IMR-90 (cell line): ENCODE measurements around the gene TMED4. TPM values are rescaled to one million over a fixed set of nuclear protein-coding genes. Genes with fewer than 3 reads are reported as not detected.

Experiments
- ATAC-seq: fragments of 200-7000 bp; cut with Tn5 transposase; 2 replicates; pipeline ENCODE4 v1.9.1; 2020; ENCODE audit warnings: low read depth, mild to moderate bottlenecking, moderate library complexity
- BruUV-seq: library from RNA; stranded (reverse); fragments of 400-500 nt; replicated peaks from 2 replicates; lab custom pipeline; 2021; lab: Mats Ljungman, UMichigan
- CTCF ChIA-PET: fragments of 300-600 bp; formaldehyde crosslinking; extraction: SDS; loops from one replicate; lab custom pipeline; 2021; ENCODE audit warnings: antibody characterized with exemption; lab: Yijun Ruan, JAX
- POLR2A ChIA-PET: fragments of 300-600 bp; sonication (Branson Sonifier 250); formaldehyde crosslinking; loops from one replicate; lab custom pipeline; 2022; ENCODE audit warnings: antibody characterized with exemption; ENCODE audit not compliant: unreplicated experiment; lab: Charles Lee
- DNase-seq: peaks from one replicate; pipeline ENCODE4 v3.0.0; 2013
- H2AFZ ChIP-seq: replicated peaks from 2 replicates; pipeline ENCODE3; 2013; ENCODE audit warnings: low read length, mild to moderate bottlenecking; ENCODE audit not compliant: poor library complexity
- H2AK5ac ChIP-seq: 2 replicates; pipeline ENCODE4 v1.6.1; 2013; ENCODE audit warnings: low read depth, low read length, inconsistent platforms
- H2AK9ac ChIP-seq: replicated peaks from 2 replicates; pipeline ENCODE3; 2013; ENCODE audit warnings: mild to moderate bottlenecking, low read depth, low read length, moderate library complexity; ENCODE audit not compliant: poor library complexity
- H2BK120ac ChIP-seq: 2 replicates; pipeline ENCODE4 v1.6.1; 2013; ENCODE audit warnings: low read depth, low read length, inconsistent platforms
- H2BK15ac ChIP-seq: 3 replicates; pipeline ENCODE4 v1.6.1; 2013; ENCODE audit warnings: low read depth, low read length, inconsistent platforms
- H2BK20ac ChIP-seq: 2 replicates; pipeline ENCODE4 v1.6.1; 2013; ENCODE audit warnings: low read depth, mild to moderate bottlenecking, inconsistent platforms, low read length, moderate library complexity
- H2BK5ac ChIP-seq: 2 replicates; pipeline ENCODE4 v1.6.1; 2013; ENCODE audit warnings: mild to moderate bottlenecking, low read depth, low read length, inconsistent platforms; ENCODE audit not compliant: poor library complexity, severe bottlenecking
- H3K14ac ChIP-seq: replicated peaks from 2 replicates; pipeline ENCODE4 v1.6.1; 2013; ENCODE audit warnings: low read depth, low read length, inconsistent platforms
- H3K18ac ChIP-seq: 2 replicates; pipeline ENCODE4 v1.6.1; 2013; ENCODE audit warnings: low read depth, low read length, control low read depth
- H3K23ac ChIP-seq: 2 replicates; pipeline ENCODE4 v1.6.1; 2013; ENCODE audit warnings: low read depth, low read length, inconsistent platforms
- H3K27ac ChIP-seq: 2 replicates; pipeline ENCODE4 v1.5.1; 2013; ENCODE audit warnings: mild to moderate bottlenecking, control low read depth, low read length; ENCODE audit not compliant: insufficient read depth
- H3K27me3 ChIP-seq: 2 replicates; pipeline ENCODE4 v1.6.1; 2013; ENCODE audit warnings: low read length; ENCODE audit not compliant: control insufficient read depth, insufficient read depth
- H3K36me3 ChIP-seq: 2 replicates; pipeline ENCODE4 v1.6.1; 2013; ENCODE audit warnings: low read length, mixed read lengths; ENCODE audit not compliant: control insufficient read depth, insufficient read depth
- H3K4ac ChIP-seq: 2 replicates; pipeline ENCODE4 v1.6.1; 2013; ENCODE audit warnings: low read depth, low read length, inconsistent platforms
- H3K4me1 ChIP-seq: 2 replicates; pipeline ENCODE4 v1.6.1; 2013; ENCODE audit warnings: low read length, mixed read lengths; ENCODE audit not compliant: control insufficient read depth, insufficient read depth
- H3K4me2 ChIP-seq: 2 replicates; pipeline ENCODE4 v1.6.1; 2013; ENCODE audit warnings: low read depth, mild to moderate bottlenecking, control low read depth, low read length, moderate library complexity
- H3K4me3 ChIP-seq: 2 replicates; pipeline ENCODE4 v1.5.1; 2013; ENCODE audit warnings: low read depth, mild to moderate bottlenecking, control low read depth, low read length, moderate library complexity; ENCODE audit not compliant: insufficient read depth
- H3K56ac ChIP-seq: 2 replicates; pipeline ENCODE4 v1.6.1; 2013; ENCODE audit warnings: low read length, inconsistent platforms; ENCODE audit not compliant: insufficient read depth; ENCODE audit errors: extremely low read depth
- H3K79me1 ChIP-seq, 2 experiments: 2 replicates each; pipeline ENCODE4 v1.6.1; 2013; ENCODE audit warnings: low read length in 2 of 2, inconsistent platforms in 1 of 2, low read depth in 1 of 2
- H3K9ac ChIP-seq: 2 replicates; pipeline ENCODE4 v1.6.1; 2013; ENCODE audit warnings: low read depth, low read length, control low read depth
- H3K9me1 ChIP-seq: 2 replicates; pipeline ENCODE4 v1.6.1; 2013; ENCODE audit warnings: low read length, inconsistent platforms; ENCODE audit not compliant: insufficient read depth
- H3K9me3 ChIP-seq: 2 replicates; pipeline ENCODE4 v1.6.1; 2013; ENCODE audit warnings: low read length; ENCODE audit not compliant: control insufficient read depth, insufficient read depth
- H4K20me1 ChIP-seq: 2 replicates; pipeline ENCODE4 v1.6.1; 2013; ENCODE audit warnings: low read length, inconsistent platforms; ENCODE audit not compliant: insufficient read depth
- H4K5ac ChIP-seq: 2 replicates; pipeline ENCODE4 v1.6.1; 2013; ENCODE audit warnings: mild to moderate bottlenecking, low read depth, low read length, control low read depth
- H4K8ac ChIP-seq, 2 experiments: 2 replicates each; pipeline ENCODE4 v1.6.1; 2013; ENCODE audit warnings: low read depth in 2 of 2, low read length in 2 of 2, control low read depth in 1 of 2, inconsistent platforms in 1 of 2
- H4K91ac ChIP-seq: 2 replicates; pipeline ENCODE4 v1.6.1; 2013; ENCODE audit warnings: low read depth, low read length, inconsistent platforms; ENCODE audit not compliant: insufficient read depth
- BHLHE40 ChIP-seq: fragments of 150-350 bp; IDR thresholded peaks from 2 replicates; pipeline ENCODE4 v1.6.1; 2016; ENCODE audit warnings: mild to moderate bottlenecking, low read depth, low read length
- CEBPB ChIP-seq: IDR thresholded peaks from 2 replicates; pipeline ENCODE4 v1.6.1; 2012; ENCODE audit warnings: low read depth, low read length, improper control_type of control experiment
- CHD1 ChIP-seq: IDR thresholded peaks from 2 replicates; pipeline ENCODE4 v1.6.1; 2012; ENCODE audit warnings: low read depth, low read length, improper control_type of control experiment
- ELK1 ChIP-seq: fragments of 150-350 bp; IDR thresholded peaks from 2 replicates; pipeline ENCODE4 v1.6.1; 2016; ENCODE audit warnings: low read depth, mild to moderate bottlenecking, low read length, moderate library complexity, borderline replicate concordance
- FOS ChIP-seq: fragments of 150-350 bp; IDR thresholded peaks from 2 replicates; pipeline ENCODE4 v1.6.1; 2016; ENCODE audit warnings: low read depth, low read length
- MAZ ChIP-seq: IDR thresholded peaks from 2 replicates; pipeline ENCODE4 v1.6.1; 2012; ENCODE audit warnings: low read depth, mild to moderate bottlenecking, low read length, improper control_type of control experiment, moderate library complexity, borderline replicate concordance
- POLR2A ChIP-seq: IDR thresholded peaks from 2 replicates; pipeline ENCODE4 v1.6.1; 2012; ENCODE audit warnings: mild to moderate bottlenecking, low read depth, low read length
- RAD21 ChIP-seq: IDR thresholded peaks from 2 replicates; pipeline ENCODE4 v1.6.1; 2012; ENCODE audit warnings: low read length, improper control_type of control experiment
- RFX5 ChIP-seq: IDR thresholded peaks from 2 replicates; pipeline ENCODE4 v1.8.0; 2012; ENCODE audit warnings: low read depth, mild to moderate bottlenecking, low read length, moderate library complexity
- SMC3 ChIP-seq: fragments of 150-350 bp; IDR thresholded peaks from 2 replicates; pipeline ENCODE4 v1.6.1; 2016; ENCODE audit warnings: low read depth, mild to moderate bottlenecking, antibody characterized with exemption, low read length, moderate library complexity
- WGBS, 2 experiments: methylation state at CpG; one replicate each; pipeline versions ENCODE4 v1.1.5 to v1.1.7; 2013; ENCODE audit warnings: missing lambda C conversion rate in 2 of 2; ENCODE audit not compliant: insufficient read length in 1 of 2; ENCODE audit errors: extremely low coverage in 2 of 2; 5-methylcytosine and 5-hydroxymethylcytosine counted together
- dilution Hi-C: fragments of 300-500 bp; cut with HindIII; formaldehyde crosslinking; loops from one replicate; pipeline ENCODE4 v1.14.3; 2018; ENCODE audit warnings: low sequenced_read_pairs; ENCODE audit not compliant: unreplicated experiment
- in situ Hi-C: fragments of 300-500 bp; cut with MboI; formaldehyde crosslinking; loops from 3 replicates; pipeline ENCODE4 v1.14.3; 2019; ENCODE audit warnings: low sequenced_read_pairs, inconsistent platforms, mixed read lengths
- intact Hi-C: fragments of 100-400 bp; cut with micrococcal nuclease; formaldehyde crosslinking; loops from 2 replicates; pipeline ENCODE4 v1.10.0; 2022
- polyA plus RNA-seq, 3 experiments: library from polyadenylated mRNA; depleted of rRNA; stranded (reverse); fragments of >200 nt; gene quantifications; 2 replicates each; pipeline ENCODE4 v1.2.3, GENCODE V29; 2012; ENCODE audit warnings: low replicate concordance in 1 of 3
- total RNA-seq: library from RNA; depleted of rRNA; stranded (reverse); fragments of >200 nt; gene quantifications from 2 replicates; pipeline ENCODE4 v1.2.3, GENCODE V29; 2012
- TF ChIP-seq, protein P1 (sequence below): conservative IDR thresholded peaks from 2 replicates; pipeline ENCODE4 v1.5.1; 2012; ENCODE audit warnings: mild to moderate bottlenecking, low read depth, low read length, improper control_type of control experiment

TMED4 gene
- total and polyA plus RNA-seq, 2 of the 4 experiments (the other 2 are of a cell fraction): 58.6 to 92.7 TPM

DNA sequence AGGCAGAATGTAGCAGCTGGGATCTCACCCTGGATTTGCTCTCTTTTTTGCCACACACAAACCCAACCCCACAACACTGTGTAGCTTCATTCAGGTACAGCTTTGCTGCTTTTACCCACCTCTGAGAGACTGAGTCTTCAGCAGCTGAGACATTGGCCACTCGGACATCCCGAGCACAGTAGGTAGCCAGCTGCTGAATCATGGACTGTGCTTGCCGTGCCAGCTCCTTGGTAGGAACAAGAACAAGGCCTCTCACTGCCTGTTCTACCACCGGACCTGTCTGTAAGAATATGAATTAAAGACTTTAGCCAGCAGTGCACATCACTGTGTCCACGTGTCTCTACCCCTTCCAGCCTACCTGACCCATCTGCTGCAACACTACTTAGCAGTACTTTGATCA, 9.3 kb downstream of the TMED4 start:
- POLR2A ChIA-PET: no interaction called here

More for the DNA sequence above, 9.3 kb downstream of the TMED4 start:
- Histone ChIP-seq H3K27ac (peak overlapping the region; percentile 7; the same call in 1 of the 2 replicates), H2BK5ac (no peak overlapping the region), H3K9ac (peak overlapping the region; percentile 85), H4K5ac (no peak overlapping the region), H3K36me3 (peaks cover 54% of the 10 kb centered on the region), H3K27me3 (no peaks in the 10 kb centered on the region), H3K18ac (no peak overlapping the region), H2AFZ (no peak overlapping the region), H2AK9ac (peak overlapping the region; percentile 70), H3K4me1 (peaks cover 5% of the 10 kb centered on the region), H3K4me2 (peak overlapping the region; percentile 100), H2BK15ac (no peak overlapping the region), H3K4ac (0 out of 2 replicates have a peak overlapping the region, but pooled peaks have one; percentile 15), H2AK5ac (peak overlapping the region; percentile 93), H4K8ac (peak overlapping the region; percentile 82 to 95), H2BK20ac (no peak overlapping the region), H3K9me1 (peaks cover 13% of the 10 kb centered on the region), H2BK120ac (no peak overlapping the region), H3K14ac (peak overlapping the region; percentile 59; the same call in 1 of the 2 replicates), H4K20me1 (peaks cover 9% of the 10 kb centered on the region), H3K79me1 (peaks cover 53 to 63% of the 10 kb centered on the region in 2 experiments), H4K91ac (no peak overlapping the region; the same call in 1 of the 2 replicates), H3K4me3 (peak overlapping the region; percentile 93), H3K56ac (0 out of 2 replicates have a peak overlapping the region, but pooled peaks have one; percentile 45), H3K9me3 (no peaks in the 10 kb centered on the region), H3K23ac (0 out of 2 replicates have a peak overlapping the region, but pooled peaks have one; percentile 29)
- BruUV-seq: no TSS peak
- ATAC-seq (no peak), DNase-seq (no peak)
- in situ Hi-C loops: no loop called here
- intact Hi-C loops: no loop called here
- no CpG with 5 or more reads among the region's 5 CpGs for WGBS, 2 experiments
- CTCF ChIA-PET: no interaction called here
- TF ChIP-seq, protein P1, sequence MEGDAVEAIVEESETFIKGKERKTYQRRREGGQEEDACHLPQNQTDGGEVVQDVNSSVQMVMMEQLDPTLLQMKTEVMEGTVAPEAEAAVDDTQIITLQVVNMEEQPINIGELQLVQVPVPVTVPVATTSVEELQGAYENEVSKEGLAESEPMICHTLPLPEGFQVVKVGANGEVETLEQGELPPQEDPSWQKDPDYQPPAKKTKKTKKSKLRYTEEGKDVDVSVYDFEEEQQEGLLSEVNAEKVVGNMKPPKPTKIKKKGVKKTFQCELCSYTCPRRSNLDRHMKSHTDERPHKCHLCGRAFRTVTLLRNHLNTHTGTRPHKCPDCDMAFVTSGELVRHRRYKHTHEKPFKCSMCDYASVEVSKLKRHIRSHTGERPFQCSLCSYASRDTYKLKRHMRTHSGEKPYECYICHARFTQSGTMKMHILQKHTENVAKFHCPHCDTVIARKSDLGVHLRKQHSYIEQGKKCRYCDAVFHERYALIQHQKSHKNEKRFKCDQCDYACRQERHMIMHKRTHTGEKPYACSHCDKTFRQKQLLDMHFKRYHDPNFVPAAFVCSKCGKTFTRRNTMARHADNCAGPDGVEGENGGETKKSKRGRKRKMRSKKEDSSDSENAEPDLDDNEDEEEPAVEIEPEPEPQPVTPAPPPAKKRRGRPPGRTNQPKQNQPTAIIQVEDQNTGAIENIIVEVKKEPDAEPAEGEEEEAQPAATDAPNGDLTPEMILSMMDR: no peak
- TF ChIP-seq ELK1 (no peak), FOS (no peak), POLR2A (no peak), BHLHE40 (no peak), RAD21 (no peak), CEBPB (no peak), RFX5 (no peak), MAZ (no peak), SMC3 (no peak), CHD1 (no peak)
- dilution Hi-C loops: no loop called here
